ENCODE results near the gene EID1.

Gene EID1

DNA sequence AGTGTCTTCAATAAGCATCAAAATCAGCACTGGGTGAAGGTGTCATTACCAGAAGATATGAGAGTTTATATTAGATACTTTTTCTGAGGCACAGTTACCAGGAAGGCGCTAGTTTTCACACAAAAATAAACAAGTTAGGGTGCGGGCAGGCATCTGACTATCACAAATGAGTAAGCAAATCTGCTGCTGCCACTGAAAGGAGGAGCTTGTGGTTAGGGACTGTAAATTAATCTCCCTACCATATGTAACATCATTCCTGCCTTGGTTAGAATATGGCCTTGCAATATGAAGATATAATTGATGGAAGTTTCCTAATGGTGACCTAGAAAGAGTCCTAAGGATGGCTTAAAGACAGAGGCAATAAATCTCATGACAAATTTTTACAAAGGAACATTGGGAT, 19.5 kb upstream of the EID1 start:
- H3K4me3 ChIP-seq (ENCODE audit: control insufficient read depth, low read depth, low read length), result no peak overlapping the region
- peak; percentile 72 for DNase-seq (ENCODE audit: low read depth)
- TF ChIP-seq CTCF (conservative IDR thresholded peaks at IDR 0.05; ENCODE audit: control insufficient read depth, insufficient read depth, low read depth, low read length), result no peak

DNA sequence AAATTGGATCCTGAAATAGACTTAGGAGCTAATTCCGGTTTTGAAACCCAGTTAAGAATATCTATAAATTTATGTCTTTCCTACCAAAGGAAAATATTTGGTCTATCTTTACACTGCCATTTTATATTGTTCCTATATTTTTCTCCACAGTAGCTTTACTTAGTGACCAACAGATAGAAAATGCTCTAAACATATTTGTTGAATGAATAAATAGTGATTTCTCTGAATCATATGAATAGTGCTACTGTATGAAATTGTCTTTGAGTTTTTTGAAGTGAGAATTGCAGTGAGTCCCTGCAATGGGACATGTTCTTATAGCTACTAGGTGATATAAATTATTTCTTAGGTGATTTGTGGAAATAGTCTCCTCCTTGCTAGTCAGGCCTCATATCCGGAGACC, 18.5 kb upstream of the EID1 start:
- no peak overlapping the region for H3K4me3 ChIP-seq (ENCODE audit: control insufficient read depth, low read depth, low read length)
- no peak for DNase-seq (ENCODE audit: low read depth)
- no peak for TF ChIP-seq CTCF (conservative IDR thresholded peaks at IDR 0.05; ENCODE audit: control insufficient read depth, insufficient read depth, low read depth, low read length)

DNA sequence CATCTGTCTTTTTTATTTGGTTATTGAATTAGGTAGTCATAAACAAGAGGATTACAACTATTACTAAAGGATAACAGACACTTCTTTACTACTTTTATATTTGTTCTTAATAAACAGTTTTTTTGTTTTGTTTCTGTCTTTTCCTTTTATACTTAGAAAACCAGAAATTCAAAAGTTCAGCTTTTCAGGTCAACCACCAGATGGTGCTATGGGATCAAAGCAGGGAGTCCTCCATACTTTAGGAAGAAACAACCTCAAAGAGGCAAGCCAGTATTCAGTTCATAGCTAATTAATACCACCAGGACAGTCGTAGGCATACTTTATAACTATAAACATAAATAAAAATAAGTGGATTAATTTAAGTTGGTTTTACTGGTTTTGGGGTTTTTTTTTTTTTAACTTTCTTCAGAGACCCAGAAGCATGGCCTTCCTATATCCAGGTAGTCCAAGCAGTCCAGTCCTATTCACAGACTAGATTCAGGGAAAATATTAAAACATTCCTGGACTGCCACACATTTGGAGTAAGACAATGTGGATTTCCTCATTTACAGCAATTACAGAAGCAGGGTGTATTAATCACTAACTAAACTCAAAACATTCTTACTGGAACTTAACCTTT, 16.0 kb upstream of the EID1 start:
- H3K4me3 ChIP-seq (ENCODE audit: control insufficient read depth, low read depth, low read length), result no peak overlapping the region
- peak; percentile 85 for DNase-seq (ENCODE audit: low read depth)
- TF ChIP-seq CTCF (conservative IDR thresholded peaks at IDR 0.05; ENCODE audit: control insufficient read depth, insufficient read depth, low read depth, low read length), result peak; percentile 95

DNA sequence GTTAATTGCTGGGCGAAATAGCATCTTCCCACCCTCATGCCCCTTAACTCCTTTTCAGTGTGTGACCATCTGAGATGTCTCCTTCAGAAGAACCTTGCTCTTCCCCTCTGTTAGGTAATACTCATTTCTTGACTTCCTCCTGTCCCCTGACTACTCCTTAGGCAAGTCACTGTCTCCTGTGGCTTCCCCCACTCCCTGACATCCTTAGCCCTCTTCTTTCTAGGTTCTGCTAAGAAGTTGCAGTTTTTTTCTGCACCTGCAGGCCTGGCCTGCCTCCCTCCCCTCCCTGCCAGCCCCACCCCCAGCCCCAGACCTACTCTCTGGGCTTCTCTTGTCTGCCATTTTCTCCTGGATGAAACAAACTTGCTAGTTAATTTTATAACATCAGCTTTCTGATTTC, 15.2 kb upstream of the EID1 start:
- DNase-seq (ENCODE audit: low read depth), result no peak
- H3K4me3 ChIP-seq (ENCODE audit: control insufficient read depth, low read depth, low read length), result no peak overlapping the region
- TF ChIP-seq CTCF (conservative IDR thresholded peaks at IDR 0.05; ENCODE audit: control insufficient read depth, insufficient read depth, low read depth, low read length), result no peak

GRCh38 chr15:48865370-48866079, 12.4 kb upstream of the EID1 start:
- no peak overlapping the region for H3K4me3 ChIP-seq (ENCODE audit: control insufficient read depth, low read depth, low read length)
- peak; percentile 75 for DNase-seq (ENCODE audit: low read depth)
- no peak for TF ChIP-seq CTCF (conservative IDR thresholded peaks at IDR 0.05; ENCODE audit: control insufficient read depth, insufficient read depth, low read depth, low read length)

DNA sequence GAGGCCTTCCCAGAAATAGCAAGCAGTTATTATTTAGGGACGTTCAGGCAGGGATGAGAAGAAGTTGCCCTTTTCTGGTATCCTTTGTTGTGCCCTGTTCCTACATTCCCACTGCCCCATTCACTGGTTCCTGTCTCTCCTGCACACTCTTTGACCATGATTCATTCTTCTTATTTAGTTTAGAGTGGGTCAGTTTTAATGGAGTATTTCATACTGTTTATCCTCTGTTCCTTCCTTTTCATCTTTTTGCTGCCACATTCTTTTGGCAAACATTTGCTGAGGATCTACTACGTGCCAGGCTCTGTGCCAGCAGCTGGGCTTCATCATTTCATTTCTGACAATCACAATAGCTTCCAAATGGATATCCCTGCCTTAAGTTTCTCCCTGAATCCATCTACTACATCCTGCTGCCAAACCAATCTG, 11.8 kb upstream of the EID1 start:
- DNase-seq (ENCODE audit: low read depth), result peak; percentile 42
- no peak for TF ChIP-seq CTCF (conservative IDR thresholded peaks at IDR 0.05; ENCODE audit: control insufficient read depth, insufficient read depth, low read depth, low read length)
- no peak overlapping the region for H3K4me3 ChIP-seq (ENCODE audit: control insufficient read depth, low read depth, low read length)

Data from fibroblast of mammary gland (primary cell).